Activated CD4-positive, alpha-beta T cell treated with anti-CD3 and anti-CD28 coated beads, Interleukin-2, amount 50 U/mL, for 16 hours (primary cell): ENCODE data around the gene ALB.
"Not testable (repeated sequence)": the region's sequence is repeated elsewhere in the genome, so short reads cannot be mapped to it uniquely, and the experiment has no call there.

Source experiments
- DNase-seq: peaks from one replicate; pipeline ENCODE4 v3.0.0-alpha.2; 2020

The ALB gene

GRCh38 chr4:73404042-73404441 lies at the start of gene ALB:
Gene ALB (plus strand): TSS chr4:73404287. CDS start chr4:73404328, 41 bp downstream.
- DNase-seq, result no peak

GRCh38 chr4:73357174-73357573 lies 46.9 kb upstream of the ALB start:
- DNase-seq, result not testable (repeated sequence)

- DNase-seq, result not testable (repeated sequence)
Observed at GRCh38 chr4:73369506-73370199, 34.4 kb upstream of the ALB start.

GRCh38 chr4:73375328-73375741 lies 28.8 kb upstream of the ALB start:
- DNase-seq, result no peak

- no peak for DNase-seq
Observed at GRCh38 chr4:73376251-73376650, 27.8 kb upstream of the ALB start.

GRCh38 chr4:73376976-73377375 lies 27.1 kb upstream of the ALB start:
- DNase-seq, result no peak

GRCh38 chr4:73378887-73379286 lies 25.2 kb upstream of the ALB start:
- no peak for DNase-seq

- DNase-seq, result no peak
Observed at GRCh38 chr4:73379946-73380345, 24.1 kb upstream of the ALB start.

GRCh38 chr4:73381214-73381613 lies 22.9 kb upstream of the ALB start:
- DNase-seq, result no peak

- DNase-seq, result no peak
Observed at GRCh38 chr4:73383452-73383851, 20.6 kb upstream of the ALB start.

- DNase-seq, result no peak
Observed at GRCh38 chr4:73387552-73387951, 16.5 kb upstream of the ALB start.

GRCh38 chr4:73388887-73389286 lies 15.2 kb upstream of the ALB start:
- no peak for DNase-seq

GRCh38 chr4:73389663-73390062 lies 14.4 kb upstream of the ALB start:
- not testable (repeated sequence) for DNase-seq

- DNase-seq, result no peak
Observed at GRCh38 chr4:73391774-73392173, 12.3 kb upstream of the ALB start.

GRCh38 chr4:73392936-73393335 lies 11.2 kb upstream of the ALB start:
- DNase-seq, result no peak

- DNase-seq, result no peak
Observed at GRCh38 chr4:73396304-73396703, 7.8 kb upstream of the ALB start.

GRCh38 chr4:73396993-73397972 lies 6.8 kb upstream of the ALB start:
- DNase-seq, result no peak

- no peak for DNase-seq
Observed at GRCh38 chr4:73401412-73401811, 2.7 kb upstream of the ALB start.

GRCh38 chr4:73404457-73404856 lies 370 bp downstream of the ALB start:
- DNase-seq, result no peak

GRCh38 chr4:73405138-73405537 lies 1.1 kb downstream of the ALB start:
- no peak for DNase-seq

GRCh38 chr4:73406548-73406875 lies 2.4 kb downstream of the ALB start:
- no peak for DNase-seq

- DNase-seq, result no peak
Observed at GRCh38 chr4:73407227-73407673, 3.2 kb downstream of the ALB start.

- DNase-seq, result no peak
Observed at GRCh38 chr4:73408181-73408867, 4.2 kb downstream of the ALB start.
